Endothelial cell (in vitro differentiated cells): ENCODE measurements around the gene LIN7A. TPM values are rescaled to one million over a fixed set of nuclear protein-coding genes. Genes with fewer than 3 reads are reported as not detected.

Source experiments
- DNase-seq: peaks from one replicate; pipeline ENCODE4 v3.0.0; 2021; ENCODE audit warnings: low spot score
- H3K27ac Mint-ChIP-seq: one replicate; pipeline ENCODE4 v1.8.0; 2021; ENCODE audit warnings: mixed read lengths, inconsistent platforms; ENCODE audit not compliant: unreplicated experiment
- H3K27me3 Mint-ChIP-seq: one replicate; pipeline ENCODE4 v1.8.0; 2021; ENCODE audit warnings: mild to moderate bottlenecking, moderate library complexity, mixed read lengths, inconsistent platforms; ENCODE audit not compliant: unreplicated experiment
- H3K36me3 Mint-ChIP-seq: one replicate; pipeline ENCODE4 v1.8.0; 2021; ENCODE audit warnings: mild to moderate bottlenecking, low read depth, mixed read lengths, inconsistent platforms; ENCODE audit not compliant: unreplicated experiment
- H3K4me1 Mint-ChIP-seq: one replicate; pipeline ENCODE4 v1.8.0; 2021; ENCODE audit warnings: mild to moderate bottlenecking, mixed read lengths, inconsistent platforms; ENCODE audit not compliant: unreplicated experiment
- H3K4me3 Mint-ChIP-seq: one replicate; pipeline ENCODE4 v1.8.0; 2021; ENCODE audit warnings: mild to moderate bottlenecking, mixed read lengths, inconsistent platforms; ENCODE audit not compliant: unreplicated experiment
- H3K9me3 Mint-ChIP-seq: one replicate; pipeline ENCODE4 v1.8.0; 2021; ENCODE audit warnings: mixed read lengths, inconsistent platforms; ENCODE audit not compliant: unreplicated experiment
- CTCF ChIP-seq: fragments of 200-600 bp; sonication (generic); IDR thresholded peaks from one replicate; pipeline ENCODE4 v1.5.0; 2021; ENCODE audit warnings: antibody characterized with exemption; ENCODE audit not compliant: unreplicated experiment
- total RNA-seq: library from RNA; stranded (reverse); fragmentation: NEBNext Ultra II Directional; extraction: Animal tissue kit (Norgen Biotek cat#: 25700); gene quantifications from one replicate; pipeline ENCODE4 v1.2.1, GENCODE V29; 2021; ENCODE audit not compliant: unreplicated experiment

The LIN7A gene
- total RNA-seq, 1 donor from 2014 or later = 34.0 TPM

GRCh38 chr12:80837342-80837978 lies 100.3 kb downstream of the LIN7A start:
- Mint-ChIP-seq H3K27ac (peak overlapping the region; percentile 67), H3K9me3 (no peaks in the 10 kb centered on the region)
- DNase-seq = peak; percentile 28

GRCh38 chr12:80834724-80835123 lies 103.0 kb downstream of the LIN7A start:
- Mint-ChIP-seq H3K4me3 (no peak overlapping the region), H3K4me1 (no peaks in the 10 kb centered on the region), H3K36me3 (no peaks in the 10 kb centered on the region)

More at GRCh38 chr12:80837342-80837978, 100.3 kb downstream of the LIN7A start:
- Mint-ChIP-seq H3K27me3 (peaks cover 2% of the 10 kb centered on the region), H3K4me3 (no peak overlapping the region), H3K36me3 (no peaks in the 10 kb centered on the region), H3K4me1 (peaks cover 3% of the 10 kb centered on the region)
- peak; percentile 49 for TF ChIP-seq CTCF

GRCh38 chr12:80830533-80831088 lies 107.1 kb downstream of the LIN7A start:
- no peaks in the 10 kb centered on the region for H3K4me1 Mint-ChIP-seq
- no peak overlapping the region for H3K27ac Mint-ChIP-seq
- no peaks in the 10 kb centered on the region for H3K9me3 Mint-ChIP-seq
- DNase-seq = no peak
- H3K4me3 Mint-ChIP-seq = no peak overlapping the region
- no peak for TF ChIP-seq CTCF
- H3K36me3 Mint-ChIP-seq = no peaks in the 10 kb centered on the region
- no peaks in the 10 kb centered on the region for H3K27me3 Mint-ChIP-seq

More at GRCh38 chr12:80834724-80835123, 103.0 kb downstream of the LIN7A start:
- no peak for DNase-seq
- Mint-ChIP-seq H3K27ac (no peak overlapping the region), H3K27me3 (no peaks in the 10 kb centered on the region), H3K9me3 (no peaks in the 10 kb centered on the region)
- TF ChIP-seq CTCF = no peak

- no peaks in the 10 kb centered on the region for H3K27me3 Mint-ChIP-seq
- no peaks in the 10 kb centered on the region for H3K36me3 Mint-ChIP-seq
- no peaks in the 10 kb centered on the region for H3K4me1 Mint-ChIP-seq
- TF ChIP-seq CTCF = no peak
- H3K9me3 Mint-ChIP-seq = no peaks in the 10 kb centered on the region
- H3K4me3 Mint-ChIP-seq = no peak overlapping the region
- H3K27ac Mint-ChIP-seq = no peak overlapping the region
- no peak for DNase-seq
Observed at GRCh38 chr12:80829767-80830166, 108.0 kb downstream of the LIN7A start.

GRCh38 chr12:80825506-80825905 lies 112.2 kb downstream of the LIN7A start:
- Mint-ChIP-seq H3K9me3 (no peaks in the 10 kb centered on the region), H3K27ac (no peak overlapping the region), H3K4me1 (no peaks in the 10 kb centered on the region), H3K36me3 (peaks cover 4% of the 10 kb centered on the region), H3K27me3 (no peaks in the 10 kb centered on the region), H3K4me3 (no peak overlapping the region)
- no peak for TF ChIP-seq CTCF
- no peak for DNase-seq
